Prostate gland (tissue), 2 donors: Measurements from ENCODE around the gene RAPGEF2. TPM values are rescaled to one million over a fixed set of nuclear protein-coding genes. Genes with fewer than 3 reads are reported as not detected.
A peak's percentile ranks its signal among the peaks of the same experiment; 100 is the strongest.
"Not testable (repeated sequence)": the region's sequence is repeated elsewhere in the genome, so short reads cannot be mapped to it uniquely, and the experiment has no call there.

ENCODE experiments used
- DNase-seq: peaks from one replicate; pipeline ENCODE4 v3.0.0-alpha.2; 2019; ENCODE audit warnings: low spot score
- H3K27ac ChIP-seq, 2 donors: fragments of 200-600 bp; sonication (generic); 2 replicates each; pipeline ENCODE4 v1.5.1; 2017 to 2019
- H3K27me3 ChIP-seq: fragments of 200-600 bp; sonication (generic); replicated peaks from 2 replicates; pipeline ENCODE4 v1.5.1; 2019; ENCODE audit not compliant: insufficient read depth
- H3K36me3 ChIP-seq, 2 donors: fragments of 200-600 bp; sonication (generic); 1 replicate in 1 of 2; 2 replicates in 1 of 2; pipeline versions ENCODE4 v1.5.1 to v1.8.1; 2017 to 2019
- H3K4me1 ChIP-seq: fragments of 200-600 bp; sonication (generic); replicated peaks from 2 replicates; pipeline ENCODE4 v1.5.1; 2019
- H3K4me3 ChIP-seq, 2 donors: fragments of 200-600 bp; sonication (generic); 2 replicates each; pipeline ENCODE4 v1.5.1; 2017 to 2019
- H3K9me3 ChIP-seq: fragments of 200-600 bp; sonication (generic); 2 replicates; pipeline ENCODE4 v1.5.1; 2017
- CTCF ChIP-seq, 4 experiments: fragments of 200-600 bp in 2 of 4; fragments of 450-650 bp in 2 of 4; sonication (generic) in 2 of 4; IDR thresholded peaks; 1 replicate in 3 of 4; 2 replicates in 1 of 4; pipeline ENCODE4 v1.5.1; 2016 to 2019; ENCODE audit warnings: antibody characterized with exemption in 4 of 4, mild to moderate bottlenecking in 2 of 4, moderate library complexity in 2 of 4
- POLR2A ChIP-seq: fragments of 450-650 bp; IDR thresholded peaks from one replicate; pipeline ENCODE4 v1.6.1; 2016; ENCODE audit warnings: antibody characterized with exemption, mild to moderate bottlenecking
- POLR2AphosphoS5 ChIP-seq: sonication (generic); formaldehyde crosslinking; IDR thresholded peaks from one replicate; pipeline ENCODE4 v1.6.1; 2017; ENCODE audit warnings: antibody characterized with exemption
- WGBS: methylation state at CpG from one replicate; pipeline ENCODE4 v1.1.5; 2018; 5-methylcytosine and 5-hydroxymethylcytosine counted together
- intact Hi-C: fragments of 100-400 bp; cut with DNase I; formaldehyde crosslinking; loops from one replicate; pipeline ENCODE4 v1.14.2; 2022
- total RNA-seq, 2 donors: library from RNA; depleted of rRNA; stranded (reverse); fragments of >200 nt; gene quantifications; one replicate each; pipeline ENCODE4 v1.1.0, GENCODE V29; 2016

Gene RAPGEF2
- total RNA-seq, 2 donors from 2014 or later = 29.2 to 29.5 TPM

- no peaks in the 10 kb centered on the region for H3K27me3 ChIP-seq
- TF ChIP-seq POLR2AphosphoS5 (no peak), CTCF (IDR thresholded peaks at IDR 0.05) (no peak), POLR2A (no peak)
- no peaks in the 10 kb centered on the region for H3K36me3 ChIP-seq
- no peak overlapping the region for H3K4me3 ChIP-seq
- WGBS = 98% methylated on average over 6 of the region's 6 CpGs
- DNase-seq = no peak
- H3K9me3 ChIP-seq = no peaks in the 10 kb centered on the region
- H3K4me1 ChIP-seq = no peaks in the 10 kb centered on the region
- intact Hi-C loops = no loop called here
- H3K27ac ChIP-seq = no peak overlapping the region
Observed at GRCh38 chr4:159071969-159072765, 30.7 kb upstream of the RAPGEF2 start.

- WGBS = 55% methylated on average over 3 of the region's 3 CpGs
- Histone ChIP-seq H3K4me1 (no peaks in the 10 kb centered on the region), H3K27me3 (no peaks in the 10 kb centered on the region), H3K4me3 (no peak overlapping the region), H3K9me3 (no peaks in the 10 kb centered on the region), H3K36me3 (no peaks in the 10 kb centered on the region), H3K27ac (no peak overlapping the region)
- intact Hi-C loops = no loop called here
- no peak for TF ChIP-seq POLR2AphosphoS5
- no peak for TF ChIP-seq POLR2A
- no peak for TF ChIP-seq CTCF (IDR thresholded peaks at IDR 0.05)
- DNase-seq = no peak
Observed at GRCh38 chr4:159075531-159075932, 27.3 kb upstream of the RAPGEF2 start.

GRCh38 chr4:159077018-159077417 lies 25.9 kb upstream of the RAPGEF2 start:
- H3K4me1 ChIP-seq, H3K9me3 ChIP-seq, H3K27me3 ChIP-seq, H3K4me3 ChIP-seq, DNase-seq, intact Hi-C loops, H3K27ac ChIP-seq, H3K36me3 ChIP-seq: not testable (repeated sequence)
- 94% methylated on average over 13 of the region's 13 CpGs for WGBS

- no peaks in the 10 kb centered on the region for H3K9me3 ChIP-seq
- no peak overlapping the region for H3K27ac ChIP-seq
- intact Hi-C loops = no loop called here
- 48% methylated on average over 6 of the region's 6 CpGs for WGBS
- H3K36me3 ChIP-seq = no peaks in the 10 kb centered on the region
- H3K27me3 ChIP-seq = no peaks in the 10 kb centered on the region
- no peak overlapping the region for H3K4me3 ChIP-seq
- peak; percentile 38 for DNase-seq
- no peaks in the 10 kb centered on the region for H3K4me1 ChIP-seq
- peak; percentile 23 for TF ChIP-seq POLR2AphosphoS5
- TF ChIP-seq CTCF (IDR thresholded peaks at IDR 0.05) = no peak
Observed at GRCh38 chr4:159077702-159078495, 25.0 kb upstream of the RAPGEF2 start.

- no peak overlapping the region for H3K4me3 ChIP-seq
Observed at GRCh38 chr4:159079074-159079473, 23.8 kb upstream of the RAPGEF2 start.

More at GRCh38 chr4:159079074-159079473, 23.8 kb upstream of the RAPGEF2 start:
- Histone ChIP-seq H3K4me1 (no peaks in the 10 kb centered on the region), H3K27me3 (no peaks in the 10 kb centered on the region), H3K36me3 (no peaks in the 10 kb centered on the region), H3K9me3 (no peaks in the 10 kb centered on the region), H3K27ac (no peak overlapping the region)
- intact Hi-C loops = no loop called here
- TF ChIP-seq POLR2A (no peak), CTCF (IDR thresholded peaks at IDR 0.05) (no peak), POLR2AphosphoS5 (no peak)
- DNase-seq = no peak
- WGBS = 94% methylated on average over 2 of the region's 2 CpGs
